GM18909 (cell line): Measurements from ENCODE around the gene GPR152.

Experiments used
- ATAC-seq: cut with Tn5 transposase; IDR thresholded peaks from one replicate; pipeline ENCODE4 v1.9.1; 2021; ENCODE audit warnings: mild to moderate bottlenecking; ENCODE audit not compliant: unreplicated experiment, poor library complexity

GPR152 gene, protein sequence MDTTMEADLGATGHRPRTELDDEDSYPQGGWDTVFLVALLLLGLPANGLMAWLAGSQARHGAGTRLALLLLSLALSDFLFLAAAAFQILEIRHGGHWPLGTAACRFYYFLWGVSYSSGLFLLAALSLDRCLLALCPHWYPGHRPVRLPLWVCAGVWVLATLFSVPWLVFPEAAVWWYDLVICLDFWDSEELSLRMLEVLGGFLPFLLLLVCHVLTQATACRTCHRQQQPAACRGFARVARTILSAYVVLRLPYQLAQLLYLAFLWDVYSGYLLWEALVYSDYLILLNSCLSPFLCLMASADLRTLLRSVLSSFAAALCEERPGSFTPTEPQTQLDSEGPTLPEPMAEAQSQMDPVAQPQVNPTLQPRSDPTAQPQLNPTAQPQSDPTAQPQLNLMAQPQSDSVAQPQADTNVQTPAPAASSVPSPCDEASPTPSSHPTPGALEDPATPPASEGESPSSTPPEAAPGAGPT

DNA sequence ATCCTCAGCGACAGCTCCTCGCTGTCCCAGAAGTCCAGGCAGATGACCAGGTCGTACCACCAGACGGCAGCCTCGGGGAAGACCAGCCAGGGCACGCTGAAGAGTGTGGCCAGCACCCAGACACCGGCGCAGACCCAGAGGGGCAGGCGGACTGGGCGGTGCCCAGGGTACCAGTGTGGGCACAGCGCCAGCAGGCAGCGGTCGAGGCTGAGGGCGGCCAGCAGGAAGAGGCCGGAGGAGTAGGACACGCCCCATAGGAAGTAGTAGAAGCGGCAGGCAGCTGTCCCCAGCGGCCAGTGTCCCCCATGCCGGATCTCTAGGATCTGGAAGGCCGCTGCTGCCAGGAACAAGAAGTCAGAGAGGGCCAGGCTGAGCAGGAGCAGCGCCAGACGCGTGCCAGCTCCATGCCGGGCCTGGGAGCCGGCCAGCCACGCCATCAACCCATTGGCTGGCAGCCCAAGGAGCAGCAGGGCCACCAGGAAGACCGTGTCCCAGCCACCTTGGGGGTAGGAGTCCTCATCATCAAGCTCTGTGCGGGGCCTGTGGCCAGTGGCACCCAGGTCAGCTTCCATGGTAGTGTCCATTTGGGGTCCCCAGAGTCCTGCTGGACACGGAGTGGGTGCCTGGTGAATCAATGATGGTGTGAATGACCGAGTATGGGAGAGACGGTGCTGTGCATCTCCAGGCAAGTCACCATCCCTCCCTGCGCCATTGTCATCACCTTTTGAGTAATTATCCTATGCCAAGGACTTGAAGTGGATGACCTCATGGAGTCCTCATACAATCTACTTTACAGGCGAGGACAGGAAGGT, at the start of gene GPR152:
Gene GPR152, minus strand, starts transcription at position 589 of the 812 bp plus-strand sequence. Its CDS starts 5 bp downstream, at position 584.
- no peak for ATAC-seq

DNA sequence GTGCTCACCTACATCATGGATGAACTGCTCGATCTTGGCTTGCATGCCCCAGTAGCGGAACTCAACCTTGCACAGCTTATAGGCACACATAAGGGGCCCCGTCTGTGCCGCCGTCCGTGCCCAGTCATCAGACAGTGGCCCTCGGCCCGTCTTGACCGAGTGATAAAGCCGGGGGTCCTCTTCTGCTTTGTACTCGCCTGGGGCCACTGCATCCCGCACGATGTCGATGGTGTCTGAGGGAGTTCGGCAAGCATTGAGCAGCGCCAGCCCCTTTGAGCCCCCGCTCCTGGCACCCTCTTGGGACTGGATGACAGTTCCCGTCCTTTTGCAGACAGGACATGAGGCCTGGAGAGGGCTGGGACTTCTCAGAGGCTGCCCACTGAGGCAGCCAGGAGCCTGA, 49.3 kb upstream of the GPR152 start:
- no peak for ATAC-seq

- ATAC-seq: no peak
Measured at GRCh38 chr11:67500831-67501715, 48.5 kb upstream of the GPR152 start.

DNA sequence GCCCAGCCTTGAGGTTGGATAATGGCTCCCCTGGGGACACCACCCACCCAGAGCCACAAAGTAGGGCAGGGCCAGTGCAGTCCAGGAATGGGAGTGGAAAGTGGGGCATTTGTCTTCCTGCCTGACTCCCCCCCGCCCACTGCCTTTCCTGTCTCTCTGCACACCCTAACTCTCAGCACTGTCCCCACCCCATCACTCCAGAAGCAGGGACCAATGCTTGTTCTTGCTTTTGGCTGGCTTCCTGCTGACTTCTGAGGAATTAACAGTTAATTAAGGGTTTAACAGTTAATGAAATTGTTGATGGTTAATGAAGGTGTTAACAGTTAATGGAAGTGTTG, 47.9 kb upstream of the GPR152 start:
- ATAC-seq: no peak

DNA sequence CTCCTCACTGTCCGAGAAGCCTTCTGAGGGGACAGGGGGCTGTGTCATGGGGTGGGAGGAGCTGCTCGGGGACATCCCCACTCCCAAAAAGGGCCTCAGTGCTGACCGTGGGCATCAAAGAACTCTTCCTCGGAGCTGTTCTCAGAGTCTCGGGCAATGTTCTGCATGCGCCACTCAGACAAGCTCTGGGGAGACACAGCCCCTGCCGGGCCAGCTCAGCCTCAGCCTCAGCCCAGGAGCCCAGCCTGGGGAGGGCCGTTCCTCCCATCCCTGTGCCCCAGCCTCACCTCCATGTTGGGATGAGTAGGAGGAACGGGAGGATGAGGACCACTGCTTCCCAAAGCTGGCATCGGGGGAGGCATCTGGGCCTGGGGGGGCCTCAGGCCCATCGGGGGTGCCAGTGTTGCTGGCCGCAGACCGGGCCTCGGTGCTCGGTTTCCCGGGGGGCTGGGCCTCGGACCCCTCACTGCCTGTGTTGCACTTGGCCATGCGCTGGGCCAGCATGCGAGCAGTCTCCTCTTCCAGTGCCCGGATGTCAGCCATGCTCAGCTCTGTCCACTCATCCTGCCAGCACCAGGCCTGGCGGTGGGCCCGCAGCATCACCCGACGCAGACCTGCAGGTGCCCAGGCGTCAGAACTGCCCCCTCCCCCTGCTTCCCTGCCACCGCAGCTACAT, 47.4 kb upstream of the GPR152 start:
- ATAC-seq: no peak

- no peak for ATAC-seq
Measured at GRCh38 chr11:67498544-67498972, 46.0 kb upstream of the GPR152 start.

GRCh38 chr11:67497656-67498291, 45.2 kb upstream of the GPR152 start:
- ATAC-seq: no peak

DNA sequence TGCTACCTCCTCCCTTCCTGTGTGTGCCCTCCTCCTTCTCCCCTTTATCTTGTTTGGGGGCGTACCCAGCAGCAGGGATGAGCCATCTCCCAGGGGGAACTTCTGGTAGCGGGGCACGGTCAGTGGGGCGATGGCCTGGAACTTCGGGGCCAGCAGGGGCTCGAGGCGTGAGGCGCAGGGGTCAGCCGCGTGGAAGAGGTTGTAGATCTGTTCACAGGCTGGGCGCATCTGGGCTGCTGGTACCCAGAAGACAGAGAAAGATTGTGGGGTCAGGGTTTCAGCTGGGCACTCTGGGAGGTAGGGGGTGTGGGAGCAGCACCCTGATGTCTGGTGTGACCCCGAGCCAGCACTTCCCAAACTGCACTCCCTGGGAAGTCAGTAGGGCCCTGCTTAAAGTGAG, 43.6 kb upstream of the GPR152 start:
- ATAC-seq: no peak

DNA sequence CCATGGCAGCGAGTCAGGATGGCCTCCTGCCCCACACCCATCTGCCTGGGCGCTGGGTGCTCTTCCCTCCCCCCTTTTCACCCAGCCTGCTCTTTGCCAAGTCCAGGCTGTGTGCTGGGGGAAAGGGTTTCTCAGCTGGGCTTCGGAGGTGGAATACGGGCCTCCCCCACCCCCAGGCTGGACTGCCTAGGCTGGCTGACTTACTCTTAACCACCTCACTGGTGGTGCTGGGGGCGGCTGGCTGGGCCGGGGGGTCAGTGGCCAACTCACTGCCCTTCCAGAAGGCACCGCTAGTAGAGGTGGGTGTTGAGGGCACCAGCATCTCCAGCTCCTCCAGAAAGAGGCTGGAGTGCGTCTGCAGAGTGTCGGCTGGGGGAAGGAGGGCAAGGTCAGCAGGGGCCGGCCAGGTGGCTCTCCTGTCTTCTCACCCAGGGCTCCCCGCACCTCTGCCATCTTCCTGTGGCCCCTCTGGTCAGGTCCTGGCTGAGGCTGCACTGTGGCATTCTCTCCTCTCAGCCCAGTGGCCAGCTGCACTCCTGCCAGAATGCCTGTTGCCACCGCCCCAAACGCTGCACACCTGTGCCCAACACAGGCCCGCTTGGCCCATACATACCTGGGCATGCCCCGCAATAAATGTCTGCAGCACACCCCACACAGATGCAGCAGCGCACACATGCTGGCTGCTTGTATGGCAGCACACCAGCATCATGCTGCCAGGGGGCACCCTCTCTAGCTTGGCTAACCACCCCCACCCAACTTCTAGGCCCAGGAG, 42.9 kb upstream of the GPR152 start:
- ATAC-seq: no peak

- no peak for ATAC-seq
Measured at GRCh38 chr11:67494371-67495233, 42.1 kb upstream of the GPR152 start.

DNA sequence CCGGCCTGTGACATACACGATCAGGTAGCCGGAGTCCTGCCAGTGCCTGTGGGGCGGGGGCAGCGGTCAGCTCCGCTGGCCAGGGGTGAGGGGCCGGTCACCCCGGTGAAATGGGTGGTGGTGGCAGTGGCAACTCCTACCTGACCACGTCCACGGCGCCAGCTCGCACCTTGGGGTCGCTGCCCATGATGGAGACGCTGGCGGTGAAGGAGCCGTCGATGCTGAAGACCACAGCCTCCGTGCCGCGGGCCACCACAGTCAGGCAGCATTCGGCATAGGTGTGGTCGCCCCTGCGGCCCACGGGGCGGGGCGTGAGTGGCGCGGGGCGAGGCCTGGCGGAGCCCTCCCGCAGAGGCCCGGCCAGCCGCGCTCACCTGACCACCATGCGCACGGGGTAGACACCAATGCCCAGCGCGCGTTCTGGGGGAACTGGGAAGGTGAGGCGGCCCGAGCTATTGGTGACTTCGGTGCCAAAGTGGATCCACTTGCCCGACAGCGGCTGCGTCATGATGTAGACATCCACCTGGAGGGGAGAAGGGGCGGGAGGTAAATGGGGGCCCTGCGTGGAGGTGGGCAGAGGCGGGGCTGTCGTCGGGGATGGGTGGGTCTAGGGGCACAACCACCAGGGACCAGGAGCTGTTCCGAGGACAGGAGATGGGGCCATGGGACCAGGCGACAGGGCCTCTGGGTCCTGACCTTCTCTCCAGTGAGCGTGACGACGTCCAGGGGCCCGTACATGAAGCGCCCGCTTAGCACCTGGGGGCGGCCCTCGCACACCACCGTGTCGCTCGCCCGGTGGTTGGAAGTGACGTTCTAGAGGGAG, 41.2 kb upstream of the GPR152 start:
- ATAC-seq: no peak

DNA sequence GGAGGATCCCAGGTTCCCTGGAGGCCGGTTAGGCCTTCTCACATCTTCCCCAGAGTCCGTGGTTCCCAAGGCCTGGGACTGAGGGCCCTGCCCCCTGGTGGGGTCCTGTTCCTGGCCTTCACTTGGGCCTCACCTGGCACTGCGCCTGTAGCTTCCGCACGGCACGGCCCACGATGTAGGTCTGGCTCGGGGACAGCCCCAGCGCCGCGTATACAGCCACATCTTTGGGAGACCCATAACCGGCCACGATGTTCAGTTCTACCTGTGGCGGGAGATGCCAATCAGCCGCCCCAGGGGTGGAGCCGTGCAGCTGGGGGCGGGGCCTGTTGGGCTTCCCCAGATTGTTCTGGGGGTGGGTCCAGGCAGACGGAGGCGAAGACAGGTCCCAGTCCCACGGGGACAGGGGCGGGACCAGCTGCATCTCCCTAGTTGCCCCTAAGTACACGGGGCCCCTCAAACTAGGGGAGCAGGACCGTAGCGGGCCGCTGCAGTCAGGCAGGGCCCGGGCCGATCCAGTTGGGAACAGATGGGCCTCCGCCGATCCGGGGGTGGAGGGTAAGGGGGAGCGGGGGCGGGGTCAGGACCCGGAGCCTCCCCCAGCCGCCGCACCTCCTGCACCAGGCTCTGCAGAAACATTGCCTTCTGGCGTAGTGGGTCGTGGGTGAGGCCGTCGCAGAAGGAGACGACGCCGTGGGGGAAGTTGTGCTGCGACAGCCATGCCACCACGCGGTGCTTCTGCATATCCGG, 40.4 kb upstream of the GPR152 start:
- ATAC-seq: no peak

GRCh38 chr11:67492069-67492727, 39.7 kb upstream of the GPR152 start:
- no peak for ATAC-seq

GRCh38 chr11:67491276-67492068, 38.9 kb upstream of the GPR152 start:
- ATAC-seq: no peak

DNA sequence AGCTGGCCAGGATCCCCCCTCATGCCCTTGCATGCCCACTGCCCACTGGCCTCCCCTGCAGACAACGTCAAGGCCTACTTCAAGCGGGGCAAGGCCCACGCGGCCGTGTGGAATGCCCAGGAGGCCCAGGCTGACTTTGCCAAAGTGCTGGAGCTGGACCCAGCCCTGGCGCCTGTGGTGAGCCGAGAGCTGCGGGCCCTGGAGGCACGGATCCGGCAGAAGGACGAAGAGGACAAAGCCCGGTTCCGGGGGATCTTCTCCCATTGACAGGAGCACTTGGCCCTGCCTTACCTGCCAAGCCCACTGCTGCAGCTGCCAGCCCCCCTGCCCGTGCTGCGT, 38.2 kb upstream of the GPR152 start:
- no peak for ATAC-seq
